GM12878 (cell line): Measurements from ENCODE around the gene ZNF544. TPM values are rescaled to one million over a fixed set of nuclear protein-coding genes. Genes with fewer than 3 reads are reported as not detected.

Experiments used
- ATAC-seq: fragments of 200-7000 bp; cut with Tn5 transposase; 3 replicates; pipeline ENCODE4 v1.9.1; 2020; ENCODE audit warnings: mild to moderate bottlenecking, moderate library complexity
- BruUV-seq: library from RNA; stranded (reverse); fragments of 400-500 nt; replicated peaks from 2 replicates; lab custom pipeline; 2021; lab: Mats Ljungman, UMichigan
- CTCF ChIA-PET: fragments of 300-600 bp; sonication (Branson Sonifier 250); formaldehyde crosslinking; extraction: SDS; loops from one replicate; lab custom pipeline; 2021; ENCODE audit warnings: inconsistent platforms; lab: Yijun Ruan, JAX
- POLR2A ChIA-PET: fragments of 350-600 bp; formaldehyde crosslinking; extraction: SDS; loops from one replicate; lab custom pipeline; 2021; ENCODE audit warnings: inconsistent platforms; lab: Charles Lee
- RAD21 ChIA-PET: fragments of 300-600 bp; sonication (Branson Sonifier 250); formaldehyde crosslinking; loops from one replicate; lab custom pipeline; 2023; ENCODE audit warnings: antibody characterized with exemption; ENCODE audit not compliant: unreplicated experiment; lab: Charles Lee
- SMC1A ChIA-PET: fragments of 300-600 bp; sonication (Branson Sonifier 250); formaldehyde crosslinking; loops from one replicate; lab custom pipeline; 2023; ENCODE audit not compliant: unreplicated experiment, uncharacterized antibody; lab: Charles Lee
- DNase-seq: peaks from one replicate; pipeline ENCODE4 v3.0.0-alpha.2; 2011; ENCODE audit warnings: low read depth, low spot score
- FAIRE-seq: peaks from 3 replicates; lab custom pipeline; 2011; peaks lifted over from hg19 to GRCh38; lab: Jason Lieb, UNC
- H2AFZ ChIP-seq: 2 replicates; pipeline ENCODE4 v1.6.0; 2011; ENCODE audit warnings: low read depth, low read length, control low read depth; ENCODE audit not compliant: control insufficient read depth
- H3K27ac ChIP-seq: 2 replicates; pipeline ENCODE4 v1.5.1; 2011; ENCODE audit warnings: control low read depth; ENCODE audit not compliant: control insufficient read depth, insufficient read depth
- H3K27me3 ChIP-seq, 2 experiments: replicated peaks in 1 of 2; 2 replicates each; pipeline versions ENCODE4 v1.6.0 to v1.6.1; 2011; ENCODE audit warnings: low read length in 1 of 2; ENCODE audit not compliant: control insufficient read depth in 2 of 2, insufficient read depth in 2 of 2
- H3K36me3 ChIP-seq, 2 experiments: 2 replicates each; pipeline ENCODE4 v1.5.1; 2011; ENCODE audit warnings: low read length in 1 of 2; ENCODE audit not compliant: control insufficient read depth in 2 of 2, insufficient read depth in 2 of 2
- H3K4me1 ChIP-seq: 2 replicates; pipeline ENCODE4 v1.6.1; 2011; ENCODE audit warnings: mild to moderate bottlenecking, low read length, moderate library complexity, mixed read lengths; ENCODE audit not compliant: control insufficient read depth, insufficient read depth
- H3K4me2 ChIP-seq: 2 replicates; pipeline ENCODE4 v1.6.0; 2011; ENCODE audit warnings: control low read depth; ENCODE audit not compliant: control insufficient read depth, insufficient read depth
- H3K4me3 ChIP-seq: fragments of 200-600 bp; sonication (generic); 2 replicates; pipeline ENCODE4 v1.5.1; 2016
- H3K79me2 ChIP-seq: 2 replicates; pipeline ENCODE4 v1.6.0; 2011; ENCODE audit warnings: low read length; ENCODE audit not compliant: control insufficient read depth, insufficient read depth
- H3K9ac ChIP-seq: 2 replicates; pipeline ENCODE4 v1.8.0; 2011; ENCODE audit warnings: low read length, control low read depth, mixed read lengths; ENCODE audit not compliant: control insufficient read depth, insufficient read depth
- H3K9me3 ChIP-seq: replicated peaks from 3 replicates; pipeline ENCODE4 v1.5.1; 2011; ENCODE audit warnings: mild to moderate bottlenecking, low read length; ENCODE audit not compliant: control insufficient read depth, insufficient read depth
- H4K20me1 ChIP-seq: 2 replicates; pipeline ENCODE4 v1.6.0; 2011; ENCODE audit not compliant: control insufficient read depth, insufficient read depth
- BHLHE40 ChIP-seq, 2 experiments: fragments of 450-650 bp in 1 of 2; IDR thresholded peaks; 2 replicates each; pipeline ENCODE4 v1.6.1; 2011 to 2017; ENCODE audit warnings: low read depth in 2 of 2, borderline replicate concordance in 1 of 2, improper control_type of control experiment in 1 of 2, low read length in 1 of 2, mild to moderate bottlenecking in 1 of 2
- EGR1 ChIP-seq, 2 experiments: IDR thresholded peaks; 1 replicate in 1 of 2; 2 replicates in 1 of 2; pipeline ENCODE4 v1.6.1; 2011 to 2012; ENCODE audit warnings: low read depth in 2 of 2, low read length in 2 of 2, borderline replicate concordance in 1 of 2, mild to moderate bottlenecking in 1 of 2, moderate library complexity in 1 of 2
- MEF2B ChIP-seq: fragments of 450-650 bp; IDR thresholded peaks from 2 replicates; pipeline ENCODE4 v1.6.1; 2018; ENCODE audit warnings: mild to moderate bottlenecking, moderate library complexity; ENCODE audit not compliant: partially characterized antibody, poor library complexity, severe bottlenecking
- MXI1 ChIP-seq: fragments of 150-350 bp; IDR thresholded peaks from 2 replicates; pipeline ENCODE4 v1.6.1; 2011; ENCODE audit warnings: low read depth, mild to moderate bottlenecking, inconsistent platforms, low read length, improper control_type of control experiment
- NR2F1 ChIP-seq: fragments of 450-650 bp; conservative IDR thresholded peaks from 2 replicates; pipeline ENCODE4 v1.6.1; 2017; ENCODE audit warnings: mild to moderate bottlenecking
- PAX5 ChIP-seq: IDR thresholded peaks from 2 replicates; pipeline ENCODE4 v1.6.1; 2011; ENCODE audit warnings: low read depth, low read length, borderline replicate concordance
- RELA ChIP-seq: fragments of 450-650 bp; IDR thresholded peaks from 2 replicates; pipeline ENCODE4 v1.8.0; 2014; ENCODE audit warnings: borderline replicate concordance; ENCODE audit not compliant: partially characterized antibody
- SMARCA5 ChIP-seq: fragments of 450-650 bp; IDR thresholded peaks from 2 replicates; pipeline ENCODE4 v1.6.1; 2017; ENCODE audit warnings: mild to moderate bottlenecking
- SRF ChIP-seq, 2 experiments: IDR thresholded peaks; 2 replicates each; pipeline ENCODE4 v1.6.1; 2011; ENCODE audit warnings: low read depth in 2 of 2, low read length in 2 of 2, mild to moderate bottlenecking in 1 of 2, moderate library complexity in 1 of 2
- ZNF207 ChIP-seq: fragments of 450-650 bp; IDR thresholded peaks from 2 replicates; pipeline ENCODE4 v1.6.1; 2014; ENCODE audit warnings: antibody characterized with exemption, mild to moderate bottlenecking, borderline replicate concordance
- WGBS: methylation state at CpG from one replicate; pipeline ENCODE4 v1.1.6; 2016; ENCODE audit warnings: low lambda C conversion rate; ENCODE audit not compliant: insufficient replicate concordance, insufficient coverage; ENCODE audit errors: missing lambda C conversion rate; 5-methylcytosine and 5-hydroxymethylcytosine counted together
- in situ Hi-C: fragments of 300-500 bp; cut with MboI; formaldehyde crosslinking; loops from 9 replicates; pipeline ENCODE4 v1.14.3; 2018; ENCODE audit warnings: mixed read lengths
- intact Hi-C: fragments of 100-400 bp; cut with micrococcal nuclease; formaldehyde crosslinking; loops from one replicate; pipeline ENCODE4 v1.14.2; 2022; ENCODE audit not compliant: unreplicated experiment
- polyA plus RNA-seq, 11 experiments: library from polyadenylated mRNA; depleted of rRNA in 4 of 11; unstranded in 6 of 11; stranded (reverse) in 5 of 11; fragments of >200 nt; fragmentation: Nextera tagmentation in 4 of 11; fragmentation: Illumina TruSeq in 1 of 11; extraction: Ambion mirVana in 4 of 11; extraction: Trizol in 1 of 11; gene quantifications; 1 replicate in 1 of 11; 2 replicates in 10 of 11; pipeline versions ENCODE4 v1.2.1 to v1.2.3, GENCODE V29; 2011 to 2016; ENCODE audit warnings: inconsistent platforms in 2 of 11, missing spikeins in 2 of 11, low read depth in 1 of 11
- total RNA-seq, 4 experiments: library from RNA; depleted of rRNA in 3 of 4; stranded (reverse); fragments of >200 nt in 3 of 4; fragmentation: Illumina TruSeq in 1 of 4; extraction: Trizol in 1 of 4; gene quantifications; 2 replicates each; pipeline versions ENCODE4 v1.2.1 to v1.2.3, GENCODE V29; 2013 to 2021
- TF ChIP-seq, protein P1 (sequence below): fragments of 450-650 bp; conservative IDR thresholded peaks from 2 replicates; pipeline ENCODE4 v1.6.1; 2017; ENCODE audit warnings: mild to moderate bottlenecking, moderate library complexity
- TF ChIP-seq, protein P2 (sequence below): fragments of 450-650 bp; IDR thresholded peaks from 2 replicates; pipeline ENCODE4 v1.6.1; 2017; ENCODE audit warnings: low read depth, mild to moderate bottlenecking, moderate library complexity
- TF ChIP-seq, protein P3 (sequence below): IDR thresholded peaks from 2 replicates; pipeline ENCODE4 v1.6.1; 2012; ENCODE audit warnings: low read depth, low read length, improper control_type of control experiment

The ZNF544 gene
- total and polyA plus RNA-seq, 10 of the 15 experiments (the other 5 are each of a cell fraction or from before 2014, with no cell fraction given) = 27.3 to 70.1 (median 42.6) TPM

DNA sequence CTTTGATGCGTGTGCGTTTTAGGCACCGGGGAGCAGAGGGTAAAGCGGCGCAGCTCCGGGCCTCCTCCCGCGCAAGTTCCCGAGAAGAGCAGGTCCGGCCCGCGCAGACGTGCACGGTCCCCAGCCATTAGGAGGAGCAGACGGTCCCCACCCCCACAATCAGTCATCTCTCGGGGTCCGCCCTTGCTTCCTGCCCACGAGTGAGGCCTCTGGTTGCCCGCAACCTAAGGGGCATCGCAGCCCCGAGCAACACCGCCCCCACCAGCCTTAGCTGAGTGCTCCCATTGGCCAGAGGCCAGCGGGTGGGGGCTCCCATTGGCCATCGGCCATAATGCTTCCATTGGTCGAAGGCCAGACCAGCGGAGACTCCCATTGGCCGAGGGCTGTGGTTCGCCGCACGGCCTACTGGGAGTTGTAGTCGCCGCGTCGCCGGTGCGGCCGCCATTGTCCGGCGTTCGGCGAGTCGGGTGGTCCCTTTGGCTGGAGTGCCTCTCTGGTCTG, 49.9 kb downstream of the ZNF544 start, which contains the start of gene ZNF8 (continued):
- TF ChIP-seq EGR1 (IDR thresholded peaks at IDR 0.05; ENCODE audit: borderline replicate concordance in 1 of 2, low read depth in 2 of 2, low read length in 2 of 2) = peak in 1 of 2 experiments; percentile 83; a peak in 2 of 3 replicates

DNA sequence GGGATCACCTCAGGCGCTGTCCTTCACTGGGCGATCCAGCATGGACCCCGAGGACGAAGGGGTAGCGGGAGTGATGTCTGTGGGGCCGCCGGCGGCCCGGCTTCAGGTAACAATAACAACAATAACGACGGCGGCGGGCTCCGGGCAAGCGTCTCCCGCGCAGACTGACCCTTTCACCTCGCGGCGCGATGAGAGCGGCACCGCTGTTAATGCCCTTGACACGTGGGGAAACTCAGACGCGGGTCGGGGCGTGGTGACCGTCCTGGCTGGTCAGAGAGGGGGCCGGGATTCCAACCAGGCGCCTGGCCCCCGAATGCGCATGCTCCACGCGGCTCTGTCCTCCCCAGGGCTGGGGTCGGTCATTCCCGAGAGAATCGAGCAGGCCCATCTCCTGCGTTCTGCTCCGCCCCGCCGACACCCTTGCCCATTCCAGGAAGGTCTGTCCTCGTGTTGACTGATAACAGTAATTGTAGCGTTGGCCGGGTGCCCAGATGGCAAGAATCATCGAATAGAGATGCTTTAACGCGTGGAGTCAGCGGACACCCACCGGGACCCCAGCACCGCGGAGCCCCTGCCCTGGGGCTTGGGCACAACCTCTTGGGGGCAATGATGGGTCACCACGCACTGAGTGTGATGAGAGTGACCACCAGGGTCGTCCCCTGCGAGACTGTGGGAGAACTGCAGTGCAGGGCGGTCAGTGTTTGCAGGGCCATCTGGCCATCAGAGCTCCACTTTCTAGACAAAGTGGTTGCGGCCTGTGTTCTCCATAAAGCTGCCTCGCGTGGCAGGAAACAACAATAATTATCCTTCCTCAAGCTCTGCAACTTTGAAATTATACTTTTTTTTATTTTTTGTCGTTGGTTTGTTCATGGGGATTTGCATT, 50.6 kb downstream of the ZNF544 start:
- RAD21 ChIA-PET = interaction anchor here (0.9 kb wide), 1 partner anchor 161 kb away, joined by 3 read pairs; the partner anchor contains the start of gene ZNF132
- no peaks in the 10 kb centered on the region for H4K20me1 ChIP-seq
- POLR2A ChIA-PET = interaction anchor here (0.8 to 1.0 kb wide), 2 partner anchors 96 to 276 kb away, joined by 4 read pairs; partner anchors contain the start of genes ZNF274 and ZNF606
- CTCF ChIA-PET = no interaction called here
- peak overlapping the region; percentile 83 for H3K4me3 ChIP-seq
- in situ Hi-C loops (loop anchor here (10.0 kb wide), 1 partner anchor 1864 kb away; no protein-coding TSS in a partner anchor), intact Hi-C loops (loop anchor here (2.0 kb wide), 1 partner anchor 532 kb away; the partner anchor contains the start of gene ZNF776)
- WGBS = 4% methylated on average over 60 of the region's 60 CpGs
- H3K79me2 ChIP-seq = peaks cover 18% of the 10 kb centered on the region
- SMC1A ChIA-PET = interaction anchor here (0.7 to 1.0 kb wide), 2 partner anchors 22 to 61 kb away, joined by 3 to 4 read pairs; no protein-coding TSS in a partner anchor
- BruUV-seq = no TSS peak
- peak; percentile 13 for FAIRE-seq
- peak; percentile 57 for ATAC-seq
- H3K4me2 ChIP-seq = peak overlapping the region; percentile 93
- H3K9me3 ChIP-seq = peaks cover 2% of the 10 kb centered on the region
- no peak for DNase-seq
- peak overlapping the region; percentile 88 for H2AFZ ChIP-seq
- H3K27ac ChIP-seq = peak overlapping the region; percentile 70
- H3K9ac ChIP-seq = peak overlapping the region; percentile 84
- H3K27me3 ChIP-seq = no peaks in the 10 kb centered on the region
- H3K4me1 ChIP-seq = no peaks in the 10 kb centered on the region; the same call in 1 of the 2 replicates
- no peaks in the 10 kb centered on the region for H3K36me3 ChIP-seq
- TF ChIP-seq BHLHE40 (IDR thresholded peaks at IDR 0.05; ENCODE audit: borderline replicate concordance in 1 of 2, low read depth in 2 of 2, low read length in 1 of 2) (no peak), MEF2B (peak; percentile 24), MXI1 (peak; percentile 38; the same call in 1 of the 2 replicates), SRF (IDR thresholded peaks at IDR 0.05; ENCODE audit: low read depth in 2 of 2, low read length in 2 of 2) (0 out of 4 replicates have a peak, but pooled peaks of 1 of the 2 experiments have one; percentile 41), RELA (peak; percentile 9), PAX5 (no peak), SMARCA5 (0 out of 2 replicates have a peak, but pooled peaks have one; percentile 34), ZNF207 (0 out of 2 replicates have a peak, but pooled peaks have one; percentile 17), NR2F1 (peak; percentile 62)
- TF ChIP-seq, protein P1, sequence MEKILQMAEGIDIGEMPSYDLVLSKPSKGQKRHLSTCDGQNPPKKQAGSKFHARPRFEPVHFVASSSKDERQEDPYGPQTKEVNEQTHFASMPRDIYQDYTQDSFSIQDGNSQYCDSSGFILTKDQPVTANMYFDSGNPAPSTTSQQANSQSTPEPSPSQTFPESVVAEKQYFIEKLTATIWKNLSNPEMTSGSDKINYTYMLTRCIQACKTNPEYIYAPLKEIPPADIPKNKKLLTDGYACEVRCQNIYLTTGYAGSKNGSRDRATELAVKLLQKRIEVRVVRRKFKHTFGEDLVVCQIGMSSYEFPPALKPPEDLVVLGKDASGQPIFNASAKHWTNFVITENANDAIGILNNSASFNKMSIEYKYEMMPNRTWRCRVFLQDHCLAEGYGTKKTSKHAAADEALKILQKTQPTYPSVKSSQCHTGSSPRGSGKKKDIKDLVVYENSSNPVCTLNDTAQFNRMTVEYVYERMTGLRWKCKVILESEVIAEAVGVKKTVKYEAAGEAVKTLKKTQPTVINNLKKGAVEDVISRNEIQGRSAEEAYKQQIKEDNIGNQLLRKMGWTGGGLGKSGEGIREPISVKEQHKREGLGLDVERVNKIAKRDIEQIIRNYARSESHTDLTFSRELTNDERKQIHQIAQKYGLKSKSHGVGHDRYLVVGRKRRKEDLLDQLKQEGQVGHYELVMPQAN = peak; percentile 45; the same call in 1 of the 2 replicates
- TF ChIP-seq, protein P2, sequence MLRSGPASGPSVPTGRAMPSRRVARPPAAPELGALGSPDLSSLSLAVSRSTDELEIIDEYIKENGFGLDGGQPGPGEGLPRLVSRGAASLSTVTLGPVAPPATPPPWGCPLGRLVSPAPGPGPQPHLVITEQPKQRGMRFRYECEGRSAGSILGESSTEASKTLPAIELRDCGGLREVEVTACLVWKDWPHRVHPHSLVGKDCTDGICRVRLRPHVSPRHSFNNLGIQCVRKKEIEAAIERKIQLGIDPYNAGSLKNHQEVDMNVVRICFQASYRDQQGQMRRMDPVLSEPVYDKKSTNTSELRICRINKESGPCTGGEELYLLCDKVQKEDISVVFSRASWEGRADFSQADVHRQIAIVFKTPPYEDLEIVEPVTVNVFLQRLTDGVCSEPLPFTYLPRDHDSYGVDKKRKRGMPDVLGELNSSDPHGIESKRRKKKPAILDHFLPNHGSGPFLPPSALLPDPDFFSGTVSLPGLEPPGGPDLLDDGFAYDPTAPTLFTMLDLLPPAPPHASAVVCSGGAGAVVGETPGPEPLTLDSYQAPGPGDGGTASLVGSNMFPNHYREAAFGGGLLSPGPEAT = no peak
- TF ChIP-seq, protein P3, sequence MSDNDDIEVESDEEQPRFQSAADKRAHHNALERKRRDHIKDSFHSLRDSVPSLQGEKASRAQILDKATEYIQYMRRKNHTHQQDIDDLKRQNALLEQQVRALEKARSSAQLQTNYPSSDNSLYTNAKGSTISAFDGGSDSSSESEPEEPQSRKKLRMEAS = peak; percentile 18; the same call in 1 of the 2 replicates
